PC-3 (cell line): ENCODE measurements around the gene APBA2. TPM values are rescaled to one million over a fixed set of nuclear protein-coding genes. Genes with fewer than 3 reads are reported as not detected.

Source experiments
- ATAC-seq: fragments of 200-7000 bp; cut with Tn5 transposase; 2 replicates; pipeline ENCODE4 v1.9.1; 2020; ENCODE audit warnings: mild to moderate bottlenecking, moderate library complexity
- BruUV-seq: library from RNA; stranded (reverse); fragments of 400-500 nt; replicated peaks from 2 replicates; lab custom pipeline; 2021; lab: Mats Ljungman, UMichigan
- CTCF ChIA-PET: fragments of 300-600 bp; sonication (Branson Sonifier 250); formaldehyde crosslinking; loops from one replicate; lab custom pipeline; 2022; ENCODE audit warnings: antibody characterized with exemption; lab: Charles Lee
- POLR2A ChIA-PET: fragments of 300-600 bp; sonication (Branson Sonifier 250); formaldehyde crosslinking; loops from one replicate; lab custom pipeline; 2022; ENCODE audit warnings: antibody characterized with exemption; ENCODE audit not compliant: unreplicated experiment; lab: Charles Lee
- DNase-seq: peaks from one replicate; pipeline ENCODE4 v3.0.0-alpha.2; 2015
- H2AFZ ChIP-seq: fragments of 300-600 bp; sonication (generic); 2 replicates; pipeline ENCODE4 v1.6.0; 2016; ENCODE audit warnings: antibody characterized with exemption, low read length
- H3F3A ChIP-seq: fragments of 300-600 bp; sonication (generic); one replicate; pipeline ENCODE4 v1.6.0; 2017; ENCODE audit warnings: antibody characterized with exemption, low read length, control low read depth, mild to moderate bottlenecking; ENCODE audit not compliant: unreplicated experiment
- H3K27ac ChIP-seq: fragments of 300-600 bp; sonication (generic); 2 replicates; pipeline ENCODE4 v1.5.1; 2016; ENCODE audit warnings: mild to moderate bottlenecking, low read length
- H3K27me3 ChIP-seq: fragments of 300-600 bp; sonication (generic); 2 replicates; pipeline ENCODE4 v1.6.1; 2016; ENCODE audit warnings: low read length, mixed read lengths
- H3K36me3 ChIP-seq: fragments of 300-600 bp; sonication (generic); 2 replicates; pipeline ENCODE4 v1.6.1; 2016; ENCODE audit warnings: low read depth, mixed run types, low read length, mixed read lengths
- H3K4me1 ChIP-seq: fragments of 300-600 bp; sonication (generic); 2 replicates; pipeline ENCODE4 v1.5.1; 2016; ENCODE audit warnings: low read length; ENCODE audit not compliant: insufficient read depth
- H3K4me2 ChIP-seq: fragments of 300-600 bp; sonication (generic); 2 replicates; pipeline ENCODE4 v1.6.0; 2016; ENCODE audit warnings: low read length
- H3K4me3 ChIP-seq: fragments of 300-600 bp; sonication (generic); 2 replicates; pipeline ENCODE4 v1.5.1; 2016; ENCODE audit warnings: mild to moderate bottlenecking, low read length, mixed read lengths
- H3K79me2 ChIP-seq: fragments of 300-600 bp; sonication (generic); 2 replicates; pipeline ENCODE4 v1.6.1; 2017; ENCODE audit warnings: low read length, mixed read lengths
- H3K9ac ChIP-seq: fragments of 300-600 bp; sonication (generic); 2 replicates; pipeline ENCODE4 v1.6.0; 2016; ENCODE audit warnings: mild to moderate bottlenecking, low read length
- H3K9me2 ChIP-seq: fragments of 300-600 bp; sonication (generic); replicated peaks from 2 replicates; pipeline ENCODE4 v1.6.1; 2016; ENCODE audit warnings: mixed run types, low read length, mixed read lengths
- H3K9me3 ChIP-seq: fragments of 300-600 bp; sonication (generic); 2 replicates; pipeline ENCODE4 v1.6.1; 2016; ENCODE audit warnings: low read length, mixed read lengths
- H4K20me1 ChIP-seq: fragments of 300-600 bp; sonication (generic); 2 replicates; pipeline ENCODE4 v1.6.1; 2016; ENCODE audit warnings: low read length, mixed read lengths
- EZH2 ChIP-seq: fragments of 300-600 bp; sonication (generic); IDR thresholded peaks from one replicate; pipeline ENCODE4 v1.6.1; 2017; ENCODE audit warnings: antibody characterized with exemption, mild to moderate bottlenecking, low read length; ENCODE audit not compliant: unreplicated experiment
- EZH2phosphoT487 ChIP-seq: fragments of 300-600 bp; sonication (generic); IDR thresholded peaks from 2 replicates; pipeline ENCODE4 v1.6.1; 2018; ENCODE audit warnings: mild to moderate bottlenecking, antibody characterized with exemption, low read length, borderline replicate concordance
- intact Hi-C: fragments of 100-400 bp; cut with micrococcal nuclease; formaldehyde crosslinking; loops from 2 replicates; pipeline ENCODE4 v1.9.0; 2023
- total RNA-seq: library from RNA; depleted of rRNA; stranded (reverse); fragments of >200 nt; gene quantifications from 2 replicates; pipeline ENCODE4 v1.2.3, GENCODE V29; 2014
- TF ChIP-seq, protein P1 (sequence below): fragments of 300-600 bp; sonication (generic); conservative IDR thresholded peaks from 2 replicates; pipeline ENCODE4 v1.5.1; 2017; ENCODE audit warnings: antibody characterized with exemption, low read depth, mild to moderate bottlenecking, low read length

The APBA2 gene
- total RNA-seq, 1 experiment from 2014 or later: 61.7 TPM

DNA sequence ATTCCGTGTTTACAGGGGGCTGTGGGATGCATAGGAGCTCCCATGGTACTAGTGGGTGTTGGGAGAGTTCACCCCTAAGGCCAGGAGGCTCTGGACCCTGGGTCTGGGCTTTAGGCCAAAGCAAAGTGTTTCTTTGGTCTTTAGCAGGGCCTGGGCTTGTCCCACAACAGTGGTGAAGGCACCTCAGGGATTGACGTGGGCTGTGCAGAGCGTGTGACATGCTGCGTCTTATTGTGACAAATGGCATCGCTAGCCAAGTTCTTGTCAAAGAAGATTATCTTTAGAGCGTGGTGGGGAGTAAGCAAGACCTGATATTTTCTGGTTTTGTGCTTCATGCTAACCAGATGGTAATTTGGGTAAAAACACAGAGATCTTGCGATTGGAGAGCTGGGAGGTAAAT is 170.1 kb downstream of the APBA2 start:
- Histone ChIP-seq H3F3A (no peaks in the 10 kb centered on the region), H3K9me2 (no peaks in the 10 kb centered on the region), H2AFZ (no peak overlapping the region), H3K79me2 (no peaks in the 10 kb centered on the region), H3K4me1 (no peaks in the 10 kb centered on the region), H3K9ac (no peak overlapping the region), H3K4me3 (no peak overlapping the region), H3K27me3 (no peaks in the 10 kb centered on the region), H3K27ac (no peak overlapping the region), H3K36me3 (no peaks in the 10 kb centered on the region), H4K20me1 (no peaks in the 10 kb centered on the region), H3K9me3 (no peaks in the 10 kb centered on the region), H3K4me2 (no peak overlapping the region)
- ChIA-PET POLR2A (no interaction called here), CTCF (no interaction called here)
- no peak for ATAC-seq
- intact Hi-C loops: no loop called here
- no TSS peak for BruUV-seq
- no peak for DNase-seq
- TF ChIP-seq EZH2phosphoT487 (no peak), EZH2 (no peak)
- TF ChIP-seq, protein P1, sequence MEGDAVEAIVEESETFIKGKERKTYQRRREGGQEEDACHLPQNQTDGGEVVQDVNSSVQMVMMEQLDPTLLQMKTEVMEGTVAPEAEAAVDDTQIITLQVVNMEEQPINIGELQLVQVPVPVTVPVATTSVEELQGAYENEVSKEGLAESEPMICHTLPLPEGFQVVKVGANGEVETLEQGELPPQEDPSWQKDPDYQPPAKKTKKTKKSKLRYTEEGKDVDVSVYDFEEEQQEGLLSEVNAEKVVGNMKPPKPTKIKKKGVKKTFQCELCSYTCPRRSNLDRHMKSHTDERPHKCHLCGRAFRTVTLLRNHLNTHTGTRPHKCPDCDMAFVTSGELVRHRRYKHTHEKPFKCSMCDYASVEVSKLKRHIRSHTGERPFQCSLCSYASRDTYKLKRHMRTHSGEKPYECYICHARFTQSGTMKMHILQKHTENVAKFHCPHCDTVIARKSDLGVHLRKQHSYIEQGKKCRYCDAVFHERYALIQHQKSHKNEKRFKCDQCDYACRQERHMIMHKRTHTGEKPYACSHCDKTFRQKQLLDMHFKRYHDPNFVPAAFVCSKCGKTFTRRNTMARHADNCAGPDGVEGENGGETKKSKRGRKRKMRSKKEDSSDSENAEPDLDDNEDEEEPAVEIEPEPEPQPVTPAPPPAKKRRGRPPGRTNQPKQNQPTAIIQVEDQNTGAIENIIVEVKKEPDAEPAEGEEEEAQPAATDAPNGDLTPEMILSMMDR: no peak

DNA sequence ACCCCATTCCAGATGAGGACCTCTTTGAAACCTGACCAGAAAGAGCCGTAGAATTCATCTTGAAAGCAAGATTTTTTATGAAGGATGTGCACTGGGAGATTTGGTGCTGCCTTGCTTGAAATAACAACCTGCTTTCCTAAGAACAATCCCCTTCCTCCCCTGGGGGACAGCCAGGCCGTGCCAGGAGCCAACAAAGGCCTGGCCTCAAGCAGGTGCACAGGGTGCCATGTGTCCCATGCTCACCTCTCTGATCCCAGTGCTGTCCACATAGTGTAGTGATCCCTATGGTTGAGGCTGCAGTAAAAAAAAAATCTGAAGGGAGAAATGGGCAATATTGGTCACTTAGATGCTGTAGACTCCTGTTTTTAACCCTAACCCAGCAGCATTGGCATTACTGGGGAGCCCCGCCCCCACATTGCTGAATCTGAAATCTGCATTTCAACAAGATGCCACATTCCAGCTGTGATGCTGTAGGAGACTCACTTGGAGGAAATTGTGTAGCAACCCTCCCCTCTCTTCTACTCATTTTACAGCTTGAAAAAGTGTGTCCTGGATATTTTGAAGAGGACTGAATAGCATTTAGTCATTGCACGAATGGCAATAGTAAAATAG is 171.2 kb downstream of the APBA2 start:
- Histone ChIP-seq H3K79me2 (no peaks in the 10 kb centered on the region), H3K4me1 (no peaks in the 10 kb centered on the region)
- CTCF ChIA-PET: no interaction called here

DNA sequence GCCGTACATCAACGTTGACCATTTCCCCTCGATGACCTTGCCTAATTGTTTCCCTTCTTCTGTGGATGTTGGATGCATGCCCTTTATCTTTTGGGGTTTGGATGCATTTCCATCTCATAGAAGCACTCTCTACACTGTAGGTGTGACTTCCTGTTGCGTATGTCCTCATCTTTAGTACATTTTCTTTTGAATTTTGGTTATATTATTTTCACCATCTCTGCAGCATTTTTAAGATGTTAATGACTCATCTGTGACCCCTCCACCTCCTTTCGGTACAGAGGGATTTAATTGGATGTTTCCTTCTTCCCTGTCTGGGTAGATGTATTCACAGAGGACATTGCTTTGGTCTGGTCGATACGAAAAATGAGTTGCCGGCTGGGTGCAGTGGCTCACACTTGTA is 172.1 kb downstream of the APBA2 start:
- no peak for TF ChIP-seq EZH2
- no peak for TF ChIP-seq EZH2phosphoT487
- TF ChIP-seq, protein P1: no peak
- ChIA-PET CTCF (no interaction called here), POLR2A (no interaction called here)
- H3K36me3 ChIP-seq: no peaks in the 10 kb centered on the region
- no peak overlapping the region for H3K4me3 ChIP-seq
- H3K9me2 ChIP-seq: no peaks in the 10 kb centered on the region
- H3K9ac ChIP-seq: no peak overlapping the region
- DNase-seq: no peak
- intact Hi-C loops: no loop called here
- no peak overlapping the region for H3K4me2 ChIP-seq
- no peak for ATAC-seq
- no peaks in the 10 kb centered on the region for H4K20me1 ChIP-seq
- H3K27me3 ChIP-seq: no peaks in the 10 kb centered on the region
- H3K79me2 ChIP-seq: no peaks in the 10 kb centered on the region
- H3K4me1 ChIP-seq: no peaks in the 10 kb centered on the region
- no peaks in the 10 kb centered on the region for H3K9me3 ChIP-seq
- no peak overlapping the region for H3K27ac ChIP-seq
- no peaks in the 10 kb centered on the region for H3F3A ChIP-seq
- no peak overlapping the region for H2AFZ ChIP-seq
- no TSS peak for BruUV-seq

More for the DNA sequence above, 171.2 kb downstream of the APBA2 start:
- POLR2A ChIA-PET: no interaction called here
- TF ChIP-seq EZH2phosphoT487 (no peak), EZH2 (no peak)
- TF ChIP-seq, protein P1: no peak
- no peak overlapping the region for H3K4me3 ChIP-seq
- no peaks in the 10 kb centered on the region for H3K36me3 ChIP-seq
- H3K9me2 ChIP-seq: no peaks in the 10 kb centered on the region
- ATAC-seq (no peak), DNase-seq (no peak)
- H3K27me3 ChIP-seq: no peaks in the 10 kb centered on the region
- H3K9me3 ChIP-seq: no peaks in the 10 kb centered on the region
- BruUV-seq: no TSS peak
- H2AFZ ChIP-seq: no peak overlapping the region
- intact Hi-C loops: no loop called here
- no peaks in the 10 kb centered on the region for H4K20me1 ChIP-seq
- no peaks in the 10 kb centered on the region for H3F3A ChIP-seq
- no peak overlapping the region for H3K4me2 ChIP-seq
- H3K27ac ChIP-seq: no peak overlapping the region
- no peak overlapping the region for H3K9ac ChIP-seq
